T-helper 1 cell treated with Interleukin-12 subunit alpha and Interleukin-12 subunit beta and Interleukin-4 antibody, amounts not matched to agents 30 ng/mL and 1 ng/mL, for 36 hours (primary cell): Measurements from ENCODE around the gene TNFAIP8L1. TPM values are rescaled to one million over a fixed set of nuclear protein-coding genes. Genes with fewer than 3 reads are reported as not detected.

Source experiments
- intact Hi-C: fragments of 100-400 bp; cut with micrococcal nuclease; formaldehyde crosslinking; loops from one replicate; pipeline ENCODE4 v1.15.1; 2024
- total RNA-seq: library from RNA; stranded (reverse); gene quantifications from 2 replicates; pipeline ENCODE4 v1.2.3, GENCODE V29; 2022

TNFAIP8L1 gene
- total RNA-seq, 1 donor from 2014 or later = 23.5 TPM

DNA sequence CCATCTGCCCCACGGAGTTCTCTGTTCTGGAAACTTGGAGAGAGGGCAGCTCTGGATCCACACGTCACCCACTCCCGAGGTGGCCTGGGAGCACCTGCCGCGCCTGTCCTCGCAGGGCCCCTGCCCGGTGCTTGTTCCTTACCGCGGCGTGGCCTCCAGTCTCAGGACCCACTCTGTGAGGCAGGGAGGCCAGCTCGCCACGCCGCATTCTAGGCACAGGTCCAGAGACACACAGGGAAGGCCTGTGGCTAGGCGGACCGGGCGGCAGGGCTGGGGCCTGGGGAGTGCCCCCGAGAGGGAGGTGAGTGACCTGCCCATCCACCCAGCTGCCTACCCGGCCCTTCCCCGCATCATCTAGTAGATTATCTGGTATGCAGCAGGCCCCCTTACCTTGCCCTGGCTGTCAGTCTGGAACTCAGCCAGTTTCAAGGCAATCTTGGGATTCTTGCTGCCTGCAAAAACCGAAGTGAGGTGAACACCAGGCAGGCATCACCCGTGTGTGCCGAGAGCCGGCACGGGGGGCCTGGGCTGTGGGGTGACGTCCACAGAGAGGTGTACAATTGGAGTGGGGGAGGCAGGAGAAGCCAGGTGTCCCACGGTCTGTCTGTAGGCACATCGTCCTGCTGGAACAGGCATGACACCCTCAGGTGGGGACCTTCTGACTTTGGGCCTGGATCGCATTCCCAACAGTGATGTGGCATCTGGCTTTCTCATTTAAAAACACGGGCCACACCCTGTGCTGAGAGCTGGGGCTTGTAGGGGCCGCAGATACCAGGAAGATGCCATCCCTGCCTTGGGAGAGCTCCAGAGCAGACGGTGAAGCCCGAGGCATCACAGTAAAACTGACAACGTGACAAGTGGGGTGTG, 60.7 kb downstream of the TNFAIP8L1 start:
- intact Hi-C loops = no loop called here

DNA sequence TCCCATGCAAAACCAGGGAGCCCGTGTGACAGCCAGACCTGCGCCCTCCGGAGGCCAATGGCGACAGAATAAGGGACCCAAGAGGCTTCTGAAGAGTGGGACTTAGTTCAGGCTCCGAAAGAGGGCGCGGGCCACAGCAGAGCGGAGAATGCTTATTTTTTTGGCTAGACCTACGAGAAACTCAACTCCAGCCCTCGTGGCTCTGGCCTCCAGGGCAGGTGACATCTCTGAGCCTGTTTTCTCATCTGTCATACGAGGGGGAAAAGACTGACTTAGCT, 61.3 kb downstream of the TNFAIP8L1 start:
- intact Hi-C loops = no loop called here

DNA sequence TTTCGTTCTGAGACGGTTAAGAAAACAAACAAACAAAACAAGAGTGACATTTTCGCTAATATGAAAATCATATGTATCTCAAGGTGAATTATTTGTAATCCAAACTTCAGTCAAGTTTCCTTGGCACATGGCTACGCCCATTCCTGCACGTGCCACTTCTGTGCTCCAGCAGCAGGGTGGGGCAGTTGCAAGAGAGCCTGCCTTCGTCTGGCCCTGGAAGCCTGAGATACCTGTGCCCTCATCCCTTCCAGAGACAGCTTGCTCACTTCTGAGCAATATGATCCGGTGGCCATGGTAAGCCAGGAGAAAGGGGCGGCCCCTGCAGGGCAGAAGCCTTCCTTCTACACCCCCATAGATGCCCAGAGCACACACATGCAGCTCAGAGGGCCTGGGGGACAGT, 62.2 kb downstream of the TNFAIP8L1 start:
- intact Hi-C loops = no loop called here

DNA sequence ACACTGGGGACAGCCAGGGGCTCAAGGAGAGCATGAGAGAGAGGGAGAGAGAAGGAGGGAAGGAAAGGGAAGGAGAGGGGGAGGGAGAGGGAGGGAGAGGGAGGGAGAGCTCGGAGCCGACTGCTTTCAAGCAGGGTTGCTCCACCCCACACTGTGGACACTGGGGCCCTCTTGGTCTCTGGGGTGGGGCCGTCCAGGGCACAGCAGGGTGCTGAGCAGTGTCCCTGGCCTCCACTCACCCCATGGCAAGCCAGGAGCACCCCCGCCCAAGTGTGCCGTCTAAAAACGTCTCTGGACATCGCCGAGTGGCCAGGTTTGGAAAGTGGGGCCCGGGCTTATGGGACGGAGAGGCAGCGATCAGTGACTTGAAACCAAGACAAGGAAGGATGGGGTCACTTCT, 63.4 kb downstream of the TNFAIP8L1 start:
- intact Hi-C loops = no loop called here

DNA sequence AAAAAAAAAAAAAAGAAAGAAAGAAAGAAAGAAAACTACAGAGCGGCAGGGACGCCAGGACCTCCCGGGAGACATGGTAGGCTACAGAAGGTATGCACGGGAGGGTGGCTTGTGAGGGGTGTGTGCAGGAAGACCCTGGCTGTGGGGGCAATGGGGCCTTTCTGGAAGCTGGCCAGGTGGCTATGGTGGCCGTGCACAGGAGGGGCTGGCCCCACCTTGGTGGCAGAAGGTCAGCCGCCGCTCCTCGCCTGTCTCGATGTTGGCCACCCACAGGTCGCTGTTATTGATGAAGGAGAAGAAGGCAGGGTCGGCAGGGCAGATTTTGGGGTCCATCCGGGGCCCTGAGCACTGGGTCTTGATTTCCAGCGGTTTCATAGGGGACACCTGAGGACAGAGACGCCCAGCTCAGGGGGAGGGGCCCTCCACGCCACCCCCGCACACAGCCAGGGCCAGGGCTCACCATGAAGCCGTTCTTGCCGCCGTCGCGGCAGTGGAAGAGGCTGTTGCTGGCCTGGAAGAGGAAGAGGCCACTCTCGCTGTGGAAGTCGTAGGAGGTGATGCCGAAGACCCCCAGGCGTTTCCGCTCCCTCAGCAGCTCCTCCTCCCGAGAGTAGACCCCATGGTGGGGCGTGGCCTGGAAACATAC, 64.5 kb downstream of the TNFAIP8L1 start:
- intact Hi-C loops = no loop called here

DNA sequence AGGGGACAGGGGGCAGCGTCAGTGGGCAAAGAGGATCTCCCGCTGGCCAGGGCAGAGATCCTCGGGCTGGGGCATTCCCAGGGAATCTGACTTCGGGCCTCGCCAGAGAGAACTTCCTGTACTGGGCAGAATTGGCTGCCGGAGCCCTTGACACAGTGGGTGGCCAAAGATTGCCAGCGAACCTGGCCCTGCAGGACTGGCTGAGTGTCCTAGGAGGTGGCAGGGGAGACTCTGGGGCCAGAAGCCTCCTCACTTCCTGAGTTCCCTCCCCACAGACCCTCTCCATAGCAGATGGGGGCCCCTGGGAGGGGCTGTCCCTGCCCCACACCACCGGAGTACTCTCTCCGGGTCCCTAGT, 65.0 kb downstream of the TNFAIP8L1 start:
- intact Hi-C loops = no loop called here

Other genes starting within 250 kb of the TNFAIP8L1 start
- 67.8 and 74.3 TPM in 2 replicates for gene SH3GL1, start 239.0 kb upstream of the TNFAIP8L1 start, total RNA-seq
- 74.0 and 79.1 TPM in 2 replicates for gene CHAF1A, start 236.9 kb upstream of the TNFAIP8L1 start, total RNA-seq
- 46.3 and 52.0 TPM in 2 replicates for gene UBXN6, start 181.7 kb upstream of the TNFAIP8L1 start, total RNA-seq
- gene HDGFL2, start 167.2 kb upstream of the TNFAIP8L1 start, total RNA-seq = 55.7 and 67.4 TPM in 2 replicates
- not detected in 2 replicates for gene PLIN4, start 121.0 kb upstream of the TNFAIP8L1 start, total RNA-seq
- gene PLIN5, start 104.3 kb upstream of the TNFAIP8L1 start, total RNA-seq = not detected in 2 replicates
- 1.1 and 1.5 TPM in 2 replicates for gene LRG1, start 99.5 kb upstream of the TNFAIP8L1 start, total RNA-seq
- not detected in 2 replicates for gene SEMA6B, start 79.8 kb upstream of the TNFAIP8L1 start, total RNA-seq
- gene MYDGF, start 30.8 kb downstream of the TNFAIP8L1 start, total RNA-seq = 90.6 and 94.5 TPM in 2 replicates
- 98.7 and 109 TPM in 2 replicates for gene DPP9, start 84.3 kb downstream of the TNFAIP8L1 start, total RNA-seq
- 16.0 and 16.7 TPM in 2 replicates for gene FEM1A, start 152.2 kb downstream of the TNFAIP8L1 start, total RNA-seq
- gene TICAM1, start 192.2 kb downstream of the TNFAIP8L1 start, total RNA-seq = 25.9 and 26.3 TPM in 2 replicates
- gene PLIN3, start 228.2 kb downstream of the TNFAIP8L1 start, total RNA-seq = 30.3 and 36.2 TPM in 2 replicates